Measurements from ENCODE around the gene SLC4A4.

SLC4A4 gene

GRCh38 chr4:71469541-71469940, 130.7 kb downstream of the SLC4A4 start:
- DNase-seq (ENCODE audit: low spot score) = no peak

- no peak for DNase-seq (ENCODE audit: low spot score)
Measured at GRCh38 chr4:71470524-71470923, 131.7 kb downstream of the SLC4A4 start.

GRCh38 chr4:71472946-71473345, 134.1 kb downstream of the SLC4A4 start:
- no peak for DNase-seq (ENCODE audit: low spot score)

- DNase-seq (ENCODE audit: low spot score) = no peak
Measured at GRCh38 chr4:71473541-71474240, 134.9 kb downstream of the SLC4A4 start.

- no peak for DNase-seq (ENCODE audit: low spot score)
Measured at GRCh38 chr4:71474731-71475130, 135.9 kb downstream of the SLC4A4 start.

GRCh38 chr4:71476240-71476639, 137.4 kb downstream of the SLC4A4 start:
- DNase-seq (ENCODE audit: low spot score) = no peak

- DNase-seq (ENCODE audit: low spot score) = no peak
Measured at GRCh38 chr4:71486550-71487343, 147.9 kb downstream of the SLC4A4 start.

- DNase-seq (ENCODE audit: low spot score) = no peak
Measured at GRCh38 chr4:71487344-71487920, 148.6 kb downstream of the SLC4A4 start.

- no peak for DNase-seq (ENCODE audit: low spot score)
Measured at GRCh38 chr4:71494539-71494938, 155.7 kb downstream of the SLC4A4 start.

GRCh38 chr4:71495454-71495853, 156.6 kb downstream of the SLC4A4 start:
- no peak for DNase-seq (ENCODE audit: low spot score)

- DNase-seq (ENCODE audit: low spot score) = no peak
Measured at GRCh38 chr4:71497078-71497477, 158.3 kb downstream of the SLC4A4 start.

- no peak for DNase-seq (ENCODE audit: low spot score)
Measured at GRCh38 chr4:71498002-71498401, 159.2 kb downstream of the SLC4A4 start.

- no peak for DNase-seq (ENCODE audit: low spot score)
Measured at GRCh38 chr4:71498625-71499024, 159.8 kb downstream of the SLC4A4 start.

GRCh38 chr4:71501992-71502391, 163.2 kb downstream of the SLC4A4 start:
- no peak for DNase-seq (ENCODE audit: low spot score)

GRCh38 chr4:71518283-71518989, 179.6 kb downstream of the SLC4A4 start:
- DNase-seq (ENCODE audit: low spot score) = no peak

- no peak for DNase-seq (ENCODE audit: low spot score)
Measured at GRCh38 chr4:71520308-71520707, 181.5 kb downstream of the SLC4A4 start.

GRCh38 chr4:71520850-71521249, 182.0 kb downstream of the SLC4A4 start:
- DNase-seq (ENCODE audit: low spot score) = no peak

- no peak for DNase-seq (ENCODE audit: low spot score)
Measured at GRCh38 chr4:71524756-71525155, 185.9 kb downstream of the SLC4A4 start.

GRCh38 chr4:71526637-71527406, 188.0 kb downstream of the SLC4A4 start:
- no peak for DNase-seq (ENCODE audit: low spot score)

- DNase-seq (ENCODE audit: low spot score) = no peak
Measured at GRCh38 chr4:71532407-71532806, 193.6 kb downstream of the SLC4A4 start.

- DNase-seq (ENCODE audit: low spot score) = no peak
Measured at GRCh38 chr4:71533121-71533520, 194.3 kb downstream of the SLC4A4 start.

Measured in SK-N-DZ (cell line).